Body of pancreas (tissue), 4 donors: ENCODE data around the gene TEX13A. TPM values are rescaled to one million over a fixed set of nuclear protein-coding genes. Genes with fewer than 3 reads are reported as not detected.

ENCODE experiments used
- ATAC-seq: fragments of 150-250 bp; one replicate; pipeline ENCODE4 v1.9.1; 2016
- DNase-seq, 4 donors: peaks; one replicate each; pipeline ENCODE4 v3.0.0-alpha.2; 2019
- H3K27ac ChIP-seq, 4 donors: fragments of 200-600 bp; sonication (generic); 1 replicate in 3 of 4; 2 replicates in 1 of 4; pipeline versions ENCODE4 v1.5.1 to v1.6.1; 2016 to 2019; ENCODE audit warnings: mild to moderate bottlenecking in 1 of 4, mixed read lengths in 1 of 4, moderate library complexity in 1 of 4
- H3K27me3 ChIP-seq, 2 donors: fragments of 200-600 bp; sonication (generic); one replicate each; pipeline ENCODE4 v1.6.0; 2016; ENCODE audit warnings: mild to moderate bottlenecking in 1 of 2
- H3K36me3 ChIP-seq, 2 donors: fragments of 200-600 bp; sonication (generic); replicated peaks in 1 of 2; 2 replicates each; pipeline ENCODE4 v1.5.1; 2016; ENCODE audit warnings: low read depth in 2 of 2; ENCODE audit not compliant: insufficient read depth in 1 of 2
- H3K4me1 ChIP-seq: fragments of 200-600 bp; sonication (generic); one replicate; pipeline ENCODE4 v1.6.0; 2016
- H3K4me3 ChIP-seq, 2 donors: fragments of 200-600 bp; sonication (generic); 1 replicate in 1 of 2; 2 replicates in 1 of 2; pipeline ENCODE4 v1.5.1; 2016 to 2019
- H3K9me3 ChIP-seq, 3 donors: fragments of 200-600 bp; sonication (generic); 1 replicate in 2 of 3; 2 replicates in 1 of 3; pipeline ENCODE4 v1.5.1; 2016
- CTCF ChIP-seq, 7 experiments: fragments of 450-650 bp in 4 of 7; fragments of 200-600 bp in 3 of 7; sonication (generic) in 3 of 7; IDR thresholded peaks; one replicate each; pipeline ENCODE4 v1.5.1; 2016 to 2019; ENCODE audit warnings: antibody characterized with exemption in 7 of 7
- POLR2A ChIP-seq, 3 donors: fragments of 450-650 bp; IDR thresholded peaks; one replicate each; pipeline ENCODE4 v1.6.1; 2016; ENCODE audit warnings: antibody characterized with exemption in 3 of 3, mild to moderate bottlenecking in 2 of 3
- WGBS, 2 donors: methylation state at CpG; one replicate each; pipeline ENCODE4 v1.1.5; 2017; 5-methylcytosine and 5-hydroxymethylcytosine counted together
- intact Hi-C: fragments of 100-400 bp; cut with DNase I; formaldehyde crosslinking; loops from one replicate; pipeline ENCODE4 v1.15.1; 2023
- total RNA-seq, 2 donors: library from RNA; depleted of rRNA; stranded (reverse); fragments of >200 nt; gene quantifications; one replicate each; pipeline ENCODE4 v1.1.0, GENCODE V29; 2016

TEX13A gene
- total RNA-seq, 2 donors from 2014 or later, result not detected

GRCh38 chrX:105229146-105229545 lies 8.7 kb upstream of the TEX13A start:
- TF ChIP-seq CTCF (IDR thresholded peaks at IDR 0.05), result no peak
- TF ChIP-seq POLR2A (IDR thresholded peaks at IDR 0.05), result no peak
- Histone ChIP-seq H3K4me3 (no peak overlapping the region), H3K36me3 (no peaks in the 10 kb centered on the region), H3K27ac (no peak overlapping the region), H3K4me1 (no peaks in the 10 kb centered on the region), H3K9me3 (no peaks in the 10 kb centered on the region), H3K27me3 (no peaks in the 10 kb centered on the region)
- intact Hi-C loops, result no loop called here
- 27 to 35% methylated on average over 3 of the region's 3 CpGs for WGBS, 2 donors
- no peak for DNase-seq
- ATAC-seq, result no peak

DNA sequence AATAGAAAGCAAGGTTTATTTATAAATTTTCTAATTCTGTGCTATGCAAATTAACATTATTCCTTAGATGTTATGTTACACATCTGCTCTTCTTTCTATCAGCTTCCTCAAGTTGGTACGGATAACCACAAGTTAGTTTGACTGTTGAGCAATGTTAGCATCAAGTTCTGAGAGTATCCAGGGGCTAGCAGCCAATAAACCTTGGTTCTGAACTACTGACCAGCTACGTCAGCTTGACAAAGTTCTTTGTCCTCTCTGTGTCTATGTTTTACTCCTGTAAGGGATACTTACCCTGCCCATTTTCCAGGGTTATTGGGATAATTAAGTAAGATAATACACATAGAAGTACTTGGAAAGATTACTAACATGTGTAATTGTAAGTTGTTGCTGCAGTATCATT lies 8.1 kb upstream of the TEX13A start:
- no peaks in the 10 kb centered on the region for H3K36me3 ChIP-seq
- 56 to 69% methylated on average over 2 of the region's 2 CpGs for WGBS, 2 donors
- no peak for ATAC-seq

DNA sequence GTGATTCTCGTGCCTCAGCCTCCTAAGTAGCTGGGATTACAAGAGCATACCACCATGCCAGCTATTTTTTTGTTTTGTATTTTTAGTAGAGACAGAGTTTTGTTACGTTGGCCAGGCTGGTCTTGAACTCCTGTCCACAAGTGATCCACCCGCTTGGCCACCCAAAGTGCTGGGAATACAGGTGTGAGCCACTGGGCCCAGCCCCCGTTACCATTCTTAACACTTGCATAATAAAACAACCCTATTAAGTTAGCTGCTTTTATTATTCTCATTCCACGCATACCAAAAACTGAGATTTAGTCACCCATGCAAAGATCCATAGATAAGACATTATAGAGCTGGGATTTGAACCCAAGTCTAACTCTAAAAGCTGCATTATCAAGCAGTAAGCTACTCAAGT lies 6.0 kb upstream of the TEX13A start:
- DNase-seq (no peak), ATAC-seq (no peak)
- Histone ChIP-seq H3K27ac (no peak overlapping the region), H3K4me1 (no peaks in the 10 kb centered on the region), H3K4me3 (no peak overlapping the region), H3K36me3 (no peaks in the 10 kb centered on the region), H3K27me3 (no peaks in the 10 kb centered on the region), H3K9me3 (no peaks in the 10 kb centered on the region)
- WGBS, 2 donors, result 60 to 76% methylated on average over 5 of the region's 5 CpGs
- intact Hi-C loops, result no loop called here
- TF ChIP-seq CTCF (IDR thresholded peaks at IDR 0.05), result no peak

More for the DNA sequence above, 8.1 kb upstream of the TEX13A start:
- no peaks in the 10 kb centered on the region for H3K9me3 ChIP-seq
- no peaks in the 10 kb centered on the region for H3K4me1 ChIP-seq
- no peak overlapping the region for H3K4me3 ChIP-seq
- no peak for DNase-seq
- no peaks in the 10 kb centered on the region for H3K27me3 ChIP-seq
- TF ChIP-seq POLR2A (IDR thresholded peaks at IDR 0.05) (no peak), CTCF (IDR thresholded peaks at IDR 0.05) (no peak)
- H3K27ac ChIP-seq, result no peak overlapping the region
- intact Hi-C loops, result no loop called here

DNA sequence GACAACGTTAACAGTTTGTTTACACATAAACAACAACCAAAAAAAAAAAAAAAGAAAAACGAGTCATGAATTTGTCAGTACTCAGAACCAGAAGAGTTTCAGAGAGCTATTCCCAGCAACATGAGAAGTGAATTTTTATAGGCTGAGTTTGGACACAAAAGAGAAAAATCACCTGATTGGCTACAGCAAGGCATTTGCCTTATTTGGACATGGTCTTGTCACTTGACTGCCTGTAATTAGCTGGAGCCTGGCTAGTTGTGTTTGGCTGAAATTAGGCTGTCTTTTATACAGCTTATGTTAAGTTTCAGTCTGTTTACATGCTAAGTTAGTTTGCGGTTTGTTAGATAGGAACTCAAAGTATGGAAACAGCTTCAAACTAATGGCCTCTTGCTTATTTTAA lies 880 bp upstream of the TEX13A start:
- 53 to 58% methylated on average over 3 of the region's 3 CpGs for WGBS, 2 donors
- Histone ChIP-seq H3K36me3 (no peaks in the 10 kb centered on the region), H3K4me3 (no peak overlapping the region), H3K4me1 (no peaks in the 10 kb centered on the region), H3K9me3 (no peaks in the 10 kb centered on the region), H3K27ac (no peak overlapping the region), H3K27me3 (no peaks in the 10 kb centered on the region)
- no peak for DNase-seq
- no peak for ATAC-seq
- no peak for TF ChIP-seq CTCF (IDR thresholded peaks at IDR 0.05)
- no peak for TF ChIP-seq POLR2A (IDR thresholded peaks at IDR 0.05)
- intact Hi-C loops, result no loop called here

- no peak for DNase-seq
- no peak overlapping the region for H3K4me3 ChIP-seq
- no peaks in the 10 kb centered on the region for H3K9me3 ChIP-seq
- H3K36me3 ChIP-seq, result no peaks in the 10 kb centered on the region
- intact Hi-C loops, result no loop called here
- H3K27ac ChIP-seq, result no peak overlapping the region
- no peaks in the 10 kb centered on the region for H3K4me1 ChIP-seq
- TF ChIP-seq POLR2A (IDR thresholded peaks at IDR 0.05) (no peak), CTCF (IDR thresholded peaks at IDR 0.05) (no peak)
- 84 to 91% methylated on average over 14 to 21 of the region's 26 CpGs for WGBS, 2 donors
- H3K27me3 ChIP-seq, result no peaks in the 10 kb centered on the region
- ATAC-seq, result no peak
Measured at GRCh38 chrX:105219454-105220401, 766 bp downstream of the TEX13A start.
